MG63 (cell line): ENCODE results near the gene DPPA3. TPM values are rescaled to one million over a fixed set of nuclear protein-coding genes. Genes with fewer than 3 reads are reported as not detected.

ENCODE experiments used
- total RNA-seq: library from RNA; depleted of rRNA; stranded (reverse); fragments of >200 nt; shearing (Covaris generic); gene quantifications from 2 replicates; pipeline ENCODE4 v1.2.3, GENCODE V29; 2014; ENCODE audit warnings: low replicate concordance; rRNA removed

Gene DPPA3
- total RNA-seq, 1 experiment from 2014 or later = not detected

Other genes starting within 250 kb of the DPPA3 start
- not detected in 2 replicates for gene CD163, start 207.7 kb upstream of the DPPA3 start, total RNA-seq
- not detected in 2 replicates for gene APOBEC1, start 45.5 kb upstream of the DPPA3 start, total RNA-seq
- not detected in 2 replicates for gene GDF3, start 15.7 kb upstream of the DPPA3 start, total RNA-seq
- gene CLEC4C, start 35.9 kb downstream of the DPPA3 start, total RNA-seq = not detected in 2 replicates
- gene NANOGNB, start 53.8 kb downstream of the DPPA3 start, total RNA-seq = not detected in 2 replicates
- gene NANOG, start 78.0 kb downstream of the DPPA3 start, total RNA-seq = not detected in 2 replicates
- not detected in 2 replicates for gene SLC2A14, start 161.5 kb downstream of the DPPA3 start, total RNA-seq
- 0.72 and 2.1 TPM in 2 replicates for gene SLC2A3, start 224.8 kb downstream of the DPPA3 start, total RNA-seq